Epidermal melanocyte (primary cell): ENCODE measurements around the gene CFLAR.
A peak's percentile ranks its signal among the peaks of the same experiment; 100 is the strongest.
"Not testable (repeated sequence)": the region's sequence is repeated elsewhere in the genome, so short reads cannot be mapped to it uniquely, and the experiment has no call there.

Experiments
- DNase-seq: peaks from one replicate; pipeline ENCODE4 v3.0.0; 2011; ENCODE audit warnings: low spot score; ENCODE audit not compliant: insufficient read length

CFLAR gene

DNA sequence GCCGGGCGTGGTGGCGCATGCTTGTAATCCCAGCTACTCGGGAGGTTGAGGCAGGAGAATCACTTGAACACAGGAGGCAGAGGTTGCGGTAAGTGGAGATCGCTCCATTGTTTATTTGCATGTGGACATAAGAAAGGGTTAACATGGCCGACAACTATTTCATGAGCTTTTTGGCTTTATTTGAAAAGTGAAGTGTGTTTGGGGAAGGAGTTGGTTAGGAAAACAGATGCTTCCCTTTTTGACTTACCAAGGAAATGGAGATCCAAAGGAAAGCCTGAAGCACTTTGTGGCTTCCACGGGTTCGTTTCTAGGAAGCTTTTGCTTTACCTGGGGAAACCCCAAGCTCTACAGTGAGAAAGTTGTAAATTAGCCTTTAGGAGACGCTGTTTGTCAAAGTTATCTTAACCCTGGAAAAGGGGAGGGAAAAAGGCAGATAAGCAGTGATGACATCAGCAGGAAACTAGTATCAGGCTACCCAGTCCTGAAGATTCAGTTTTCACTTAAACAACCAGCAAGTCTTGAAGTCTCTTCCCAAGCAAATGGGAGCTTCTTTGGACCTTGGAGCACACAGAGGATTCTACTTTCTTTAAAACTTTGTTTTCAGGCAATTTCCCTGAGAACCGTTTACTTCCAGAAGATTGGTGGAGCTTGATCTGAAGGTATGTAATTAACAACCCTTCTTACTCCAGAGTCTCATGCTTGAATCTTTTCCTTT, 66.8 kb downstream of the CFLAR start, which contains the start of gene CASP10:
Gene CASP10, plus strand, starts transcription at position 492 of the 715 bp plus-strand sequence. CDS start 2,637 bp downstream, outside the sequence.
- no peak for DNase-seq

DNA sequence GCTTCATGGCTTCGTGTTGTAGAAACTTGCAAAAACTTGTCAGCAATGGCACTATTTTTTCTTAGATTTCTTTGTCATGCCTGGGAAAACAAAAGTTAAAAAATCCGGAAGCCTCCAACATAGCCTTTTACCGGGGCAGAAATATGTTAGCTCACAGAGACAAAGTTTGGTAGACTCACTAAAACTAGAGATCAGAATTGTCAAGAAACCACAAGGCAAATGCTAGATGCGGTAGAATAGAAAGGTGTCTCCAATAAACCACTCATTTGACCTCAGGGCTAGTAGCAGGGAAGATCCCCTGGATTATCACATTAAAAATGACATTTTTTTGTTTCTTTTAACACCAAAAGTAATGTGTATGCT, 67.4 kb downstream of the CFLAR start:
- no peak for DNase-seq

DNA sequence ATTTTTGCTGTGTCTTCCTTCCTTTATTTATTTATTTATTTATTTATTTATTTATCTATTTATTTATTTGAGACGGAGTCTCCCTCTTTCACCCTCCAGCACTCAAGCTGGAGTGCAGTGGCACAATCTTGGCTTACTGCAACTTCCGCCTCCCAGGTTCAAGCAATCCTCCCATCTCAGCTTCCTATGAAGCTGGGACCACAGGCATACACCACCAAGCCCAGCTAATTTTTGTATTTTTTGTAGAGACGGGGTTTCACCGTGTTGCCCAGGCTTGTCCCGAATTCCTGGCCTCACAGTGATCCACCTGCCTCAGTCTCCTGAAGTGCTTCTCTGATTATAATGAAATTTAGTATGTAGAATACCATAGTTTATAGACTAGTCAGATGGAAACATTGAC, 67.9 kb downstream of the CFLAR start:
- DNase-seq: not testable (repeated sequence)

DNA sequence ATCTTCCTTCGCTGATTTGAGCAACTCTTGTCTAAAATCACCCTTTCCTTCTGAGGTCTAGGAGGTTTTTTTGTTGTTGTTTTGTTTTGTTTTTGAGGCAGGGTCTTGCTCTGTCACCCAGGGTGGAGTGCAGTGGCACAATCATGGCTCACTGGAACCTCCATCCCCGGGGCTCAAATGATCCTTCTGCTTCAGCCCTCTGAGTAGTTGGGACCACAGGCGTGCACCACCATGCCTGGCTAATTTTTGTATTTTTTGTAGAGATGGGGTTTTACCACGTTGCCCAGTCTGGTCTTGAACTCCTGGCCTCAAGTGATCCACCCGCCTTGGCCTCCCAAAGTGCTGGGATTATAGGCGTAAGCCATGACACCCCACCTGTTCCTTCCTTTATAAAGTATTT, 68.3 kb downstream of the CFLAR start:
- DNase-seq: not testable (repeated sequence)

DNA sequence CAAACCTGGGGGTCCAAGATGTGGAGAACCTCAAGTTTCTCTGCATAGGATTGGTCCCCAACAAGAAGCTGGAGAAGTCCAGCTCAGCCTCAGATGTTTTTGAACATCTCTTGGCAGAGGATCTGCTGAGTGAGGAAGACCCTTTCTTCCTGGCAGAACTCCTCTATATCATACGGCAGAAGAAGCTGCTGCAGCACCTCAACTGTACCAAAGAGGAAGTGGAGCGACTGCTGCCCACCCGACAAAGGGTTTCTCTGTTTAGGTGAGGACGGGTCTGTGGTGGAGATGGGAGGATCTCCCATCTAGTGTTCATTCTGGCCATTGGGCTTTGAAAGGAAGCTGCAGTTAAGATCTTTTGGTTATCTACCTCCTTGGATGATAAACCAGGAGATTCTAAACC, 69.9 kb downstream of the CFLAR start:
- no peak for DNase-seq

DNA sequence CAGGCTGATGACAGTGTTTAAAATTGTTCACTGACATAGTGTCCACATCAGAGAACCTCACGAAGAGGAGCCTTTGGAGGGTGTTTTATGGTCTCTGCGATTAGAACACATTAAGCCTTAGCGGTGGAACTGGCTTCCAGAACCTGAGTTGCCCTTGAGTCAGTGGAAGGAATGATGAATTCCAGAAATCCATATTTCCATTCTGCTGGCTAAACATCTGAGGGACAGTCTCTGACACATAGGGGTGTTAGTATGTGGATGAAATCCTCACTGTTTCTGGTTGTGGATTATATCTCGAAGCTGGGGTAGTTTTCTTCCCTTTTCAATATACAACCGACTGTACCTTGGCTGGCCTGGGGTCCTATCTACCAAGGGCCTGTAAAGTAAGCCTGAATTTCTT, 71.0 kb downstream of the CFLAR start:
- DNase-seq: no peak

DNA sequence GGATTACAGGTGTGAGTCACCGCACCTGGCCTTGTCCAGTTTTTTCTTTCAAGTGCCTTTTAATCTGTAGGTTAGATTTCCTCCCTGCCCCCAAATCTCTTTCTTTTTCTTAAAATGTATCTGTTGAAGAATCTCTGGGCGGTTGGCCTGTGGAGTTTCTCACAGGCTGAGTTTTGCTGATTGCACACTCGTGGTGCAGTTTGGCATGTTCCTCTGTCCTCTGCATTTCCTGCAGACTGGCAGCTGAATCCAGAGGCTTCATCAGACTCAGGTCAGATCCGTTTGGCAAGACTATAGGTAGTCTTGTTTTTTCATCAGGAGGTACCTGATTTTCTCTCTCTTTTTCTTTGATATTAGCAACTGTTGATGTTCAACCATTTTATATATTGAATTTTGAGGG, 72.5 kb downstream of the CFLAR start:
- DNase-seq: no peak

DNA sequence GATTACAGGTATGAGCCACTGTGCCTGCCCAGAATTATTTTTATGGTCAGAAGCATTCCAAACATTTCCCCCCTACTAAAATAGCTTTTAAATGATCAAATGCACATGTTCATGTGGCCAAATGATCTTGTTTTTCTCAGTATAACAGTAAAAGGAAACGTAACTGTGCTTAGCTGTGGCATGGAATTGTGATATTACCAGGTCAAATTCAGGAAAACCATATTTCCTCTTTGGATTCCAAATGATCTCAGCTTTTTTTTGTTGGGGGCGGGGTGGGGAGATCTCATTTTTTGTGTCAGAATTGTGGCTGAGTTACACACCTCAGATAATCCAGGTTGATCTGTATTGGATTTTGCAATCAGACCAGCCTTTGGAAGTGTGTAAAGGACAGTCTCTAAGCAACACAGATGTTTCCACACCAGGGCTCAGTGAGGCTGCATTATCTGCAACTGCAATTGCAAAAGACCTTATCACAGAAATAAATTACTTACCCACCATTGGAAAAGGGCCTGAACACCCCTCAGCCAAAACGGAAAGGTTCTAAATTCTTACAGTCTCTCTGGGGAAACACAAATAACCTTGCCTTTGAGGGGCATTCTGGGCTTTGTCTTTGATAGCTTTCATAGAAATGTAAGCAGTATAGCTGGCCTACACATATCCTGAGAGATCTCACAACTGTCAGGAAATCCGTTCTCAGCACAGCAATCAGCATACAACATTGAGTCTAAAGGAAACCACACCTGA, 75.3 kb downstream of the CFLAR start:
- DNase-seq: no peak

DNA sequence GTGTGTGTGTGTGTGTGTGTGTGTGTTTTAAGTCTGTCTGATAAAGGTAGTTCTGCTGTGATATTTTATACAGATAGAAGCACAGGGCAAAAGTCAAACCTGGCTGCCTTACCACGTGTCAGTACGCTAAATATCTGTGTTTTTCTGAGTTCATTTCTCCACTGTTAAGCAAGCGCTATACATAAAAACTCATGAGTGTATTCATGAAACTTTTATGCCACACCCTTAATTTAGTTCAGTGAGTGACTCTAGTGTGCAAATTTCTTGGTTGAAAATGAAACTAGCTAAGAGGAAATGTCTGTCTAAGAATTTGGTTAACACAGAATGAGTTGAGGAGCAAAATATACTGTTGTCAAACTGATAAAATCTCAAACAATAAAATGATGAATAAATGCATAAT, 78.1 kb downstream of the CFLAR start:
- DNase-seq: no peak

DNA sequence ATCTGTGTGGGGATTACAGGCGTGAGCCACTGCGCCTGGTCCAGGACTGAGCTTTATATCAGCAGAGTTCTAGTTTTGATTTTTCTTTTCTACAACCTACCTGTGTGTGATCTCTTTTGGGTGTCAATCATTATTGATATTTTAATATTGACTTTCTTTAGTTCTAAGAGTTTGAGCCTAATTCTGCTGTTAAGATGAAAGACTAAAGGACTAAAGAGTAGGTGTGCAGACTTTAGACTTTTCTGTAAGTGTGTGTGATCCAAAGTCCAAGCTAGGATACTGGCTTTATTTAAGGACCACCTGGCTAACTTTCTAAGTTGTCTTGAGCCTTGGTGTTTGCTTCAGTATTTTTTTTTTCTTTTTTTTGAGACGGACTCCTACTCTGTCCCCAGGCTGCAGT, 79.4 kb downstream of the CFLAR start:
- no peak for DNase-seq

DNA sequence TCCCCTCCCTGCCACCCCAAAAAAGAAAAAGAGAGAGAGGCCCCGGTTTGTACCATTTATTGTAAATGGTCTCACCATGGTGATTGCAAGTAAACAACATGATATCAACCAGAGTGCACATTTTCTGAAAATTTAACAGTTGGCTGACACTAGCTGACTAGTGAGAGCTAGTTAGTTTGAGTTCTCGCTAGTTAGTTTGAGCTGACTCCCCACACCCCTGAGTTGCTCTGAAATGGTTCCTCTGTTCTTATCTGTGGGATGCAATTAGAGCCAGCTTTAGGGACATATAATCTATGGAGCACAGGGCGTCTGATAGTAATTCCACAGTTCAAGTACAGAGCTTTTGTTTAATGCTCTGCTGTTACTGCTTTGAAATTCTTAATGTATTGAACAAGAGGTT, 80.0 kb downstream of the CFLAR start:
- no peak for DNase-seq

DNA sequence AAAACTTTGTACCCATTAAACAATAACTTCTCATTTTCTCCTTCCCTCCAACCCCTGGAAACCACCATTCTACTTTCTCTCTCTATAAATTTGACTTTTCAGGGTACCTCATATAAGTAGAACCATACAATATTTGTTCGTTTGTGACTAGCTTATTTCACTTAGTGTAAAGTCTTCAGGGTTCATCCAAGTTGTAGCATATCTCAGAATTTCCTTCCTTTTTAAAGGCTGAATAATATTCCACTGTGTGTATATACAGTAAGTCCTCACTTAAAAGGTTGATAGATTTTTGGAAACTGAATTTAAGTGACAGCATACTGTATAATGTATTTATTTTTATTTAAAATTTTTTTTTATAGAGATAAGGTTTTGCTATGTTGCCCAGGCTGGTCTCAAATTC, 80.8 kb downstream of the CFLAR start:
- DNase-seq: no peak

DNA sequence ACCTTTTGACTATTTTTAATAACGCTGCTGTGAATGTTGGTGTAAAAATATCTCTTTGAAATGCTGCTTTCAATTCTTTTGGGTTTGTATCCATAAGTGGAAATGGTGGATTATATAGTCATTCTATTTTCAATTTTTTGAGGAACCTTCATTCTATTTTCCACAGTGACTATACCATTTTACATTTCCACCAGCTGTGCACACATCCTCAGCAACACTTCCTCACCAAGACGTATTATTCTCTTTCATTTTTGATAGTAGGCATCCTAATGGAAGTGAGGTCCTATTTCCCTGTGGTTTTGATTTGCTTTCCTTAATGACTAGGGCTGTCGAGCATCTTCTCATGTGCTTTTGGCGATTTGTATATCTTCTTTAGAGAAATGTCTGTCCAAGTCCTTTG, 81.8 kb downstream of the CFLAR start:
- DNase-seq: no peak

DNA sequence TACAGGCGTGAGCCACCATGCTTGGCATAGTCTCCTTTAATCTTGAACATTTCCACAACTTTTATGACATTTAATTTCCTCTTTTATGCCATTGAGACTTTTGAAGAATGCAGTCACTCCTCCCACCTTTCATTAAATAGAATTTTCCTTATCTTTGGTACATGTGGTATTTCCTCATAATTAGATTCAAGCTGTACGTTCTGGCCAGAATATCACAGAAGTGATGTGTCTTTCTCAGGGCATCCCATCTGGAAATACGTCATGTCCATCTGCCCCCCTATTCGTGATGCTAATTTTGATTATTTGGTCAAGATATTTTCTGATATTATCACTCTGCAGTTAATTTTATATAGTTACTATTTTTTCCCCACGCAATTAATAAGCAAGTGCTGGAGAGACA, 83.9 kb downstream of the CFLAR start:
- DNase-seq: no peak

DNA sequence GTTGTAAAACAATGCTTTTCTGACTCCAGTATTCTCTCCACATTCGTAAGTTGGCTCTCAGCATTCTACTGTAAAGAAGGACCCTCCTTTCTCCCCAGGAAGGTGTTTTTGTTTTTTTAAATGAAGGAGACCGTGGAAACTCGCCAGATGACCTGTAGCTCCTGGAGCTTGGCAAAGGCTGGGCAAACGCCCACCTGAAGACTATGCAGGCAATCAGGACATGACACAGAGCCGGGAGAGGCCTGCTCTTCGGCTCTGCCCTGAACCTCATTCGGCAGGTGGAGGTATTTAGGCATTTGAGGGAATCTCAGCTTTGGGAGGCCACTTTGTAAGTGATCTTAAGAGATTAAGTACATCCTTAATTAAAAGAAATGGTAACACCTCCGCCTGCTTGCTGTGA, 84.4 kb downstream of the CFLAR start:
- DNase-seq: no peak

DNA sequence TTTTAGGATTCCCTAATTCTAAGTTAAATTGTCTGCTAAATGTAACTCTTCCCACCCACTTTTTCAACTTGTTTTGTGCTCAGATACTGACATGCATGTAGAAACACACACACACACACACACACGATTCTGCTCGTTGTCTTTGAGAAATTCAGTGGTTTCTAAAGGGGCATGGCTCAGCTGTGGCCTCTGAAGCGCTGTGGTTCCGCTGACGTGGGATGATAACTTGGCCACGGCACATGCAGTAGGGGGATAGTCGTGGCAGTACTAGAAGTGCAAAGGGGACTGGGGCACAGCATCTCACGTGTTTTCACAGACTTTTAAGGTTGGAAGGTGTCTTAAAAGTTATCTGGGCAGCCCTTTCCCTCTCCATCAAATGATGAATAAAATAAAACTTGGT, 85.4 kb downstream of the CFLAR start:
- no peak for DNase-seq

DNA sequence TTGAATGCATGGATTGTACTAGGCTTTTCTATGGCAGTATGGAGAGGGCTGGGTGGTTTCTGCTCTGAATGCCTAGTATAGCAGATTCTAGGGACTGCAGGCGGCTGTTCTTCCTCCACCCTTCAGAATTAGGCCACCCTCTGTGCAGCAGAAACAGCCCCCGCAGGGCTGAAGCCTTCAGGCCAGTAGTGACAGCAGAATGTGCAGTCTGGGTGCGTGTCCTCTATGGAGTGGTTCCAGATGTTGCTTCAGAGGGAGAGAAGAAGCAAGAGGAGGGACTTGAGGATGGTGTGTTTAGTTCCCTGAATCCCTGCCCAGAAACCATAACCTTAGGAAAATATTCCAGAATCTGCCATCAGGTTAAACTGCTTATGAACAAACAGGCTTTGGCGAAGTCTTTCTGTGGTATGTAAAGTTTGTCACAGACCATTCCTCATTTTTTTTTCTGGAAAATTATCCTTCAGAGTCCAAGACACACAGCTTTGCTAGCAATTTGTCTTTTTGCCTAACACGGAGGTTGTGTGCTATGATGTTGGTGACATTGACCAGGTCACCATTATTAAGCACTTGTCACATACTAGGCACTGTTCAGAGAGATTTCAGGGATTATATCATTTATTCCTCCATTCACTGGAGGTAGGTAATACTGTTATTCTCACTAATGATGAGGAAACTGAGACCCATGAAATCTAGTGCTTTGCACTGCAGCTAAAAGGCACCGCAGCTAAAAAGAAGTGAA, 88.1 kb downstream of the CFLAR start:
- peak; percentile 53 for DNase-seq

DNA sequence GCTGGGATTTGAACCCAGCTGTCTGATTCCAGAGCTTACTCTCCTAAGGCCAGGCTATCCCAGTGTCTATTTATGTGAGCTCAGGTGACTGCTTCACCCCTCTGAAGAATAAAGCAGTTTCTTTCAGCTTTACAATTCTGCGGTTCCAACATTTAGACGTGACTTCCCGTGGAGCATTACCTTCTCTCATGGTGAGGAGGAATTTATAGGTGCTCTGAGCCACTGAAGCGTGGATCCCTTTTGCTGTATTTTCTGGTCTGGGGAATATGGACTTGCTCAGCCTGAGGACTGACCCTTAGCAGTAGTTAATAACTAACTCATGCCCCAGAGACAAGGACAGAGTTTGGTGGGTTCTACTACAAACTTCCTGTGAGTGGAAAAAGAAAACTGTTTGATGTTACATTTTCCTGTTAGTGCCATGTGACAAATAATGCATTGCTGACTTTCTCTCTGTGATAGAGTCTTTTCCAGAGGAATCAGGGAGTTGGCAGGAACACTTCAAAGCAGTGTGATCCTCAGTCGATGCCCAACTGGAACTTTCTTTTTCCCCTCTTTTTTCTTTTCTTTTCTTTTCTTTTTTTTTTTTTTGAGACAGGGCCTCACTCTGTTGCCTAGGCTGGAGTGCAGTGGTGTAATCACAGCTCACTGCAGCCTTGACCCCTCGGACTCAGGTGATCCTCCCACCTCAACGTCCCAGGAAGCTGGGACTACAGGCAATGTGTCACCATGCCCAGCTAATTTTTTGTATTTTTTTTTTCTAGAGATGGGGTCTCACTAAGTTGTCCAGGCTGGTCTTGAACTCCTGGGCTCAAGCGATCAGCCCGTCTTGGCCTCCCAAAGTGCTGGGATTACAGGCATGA, 88.9 kb downstream of the CFLAR start:
- no peak for DNase-seq

DNA sequence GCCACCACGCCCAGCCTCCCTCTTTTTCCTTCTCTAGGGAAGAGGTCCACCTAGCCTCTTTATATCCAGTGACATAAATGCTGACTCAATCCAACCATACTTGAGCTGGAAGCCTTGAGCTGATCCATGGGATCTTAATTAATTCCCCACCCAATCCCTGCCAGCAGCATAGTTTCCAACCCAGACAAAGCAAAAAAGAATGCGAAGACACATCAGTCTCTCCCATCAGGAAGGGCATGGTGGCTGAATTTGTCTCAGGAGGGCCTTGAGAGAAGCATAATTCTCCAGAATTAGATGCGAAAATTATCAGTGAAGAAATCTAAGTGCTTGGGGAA, 89.5 kb downstream of the CFLAR start:
- DNase-seq: no peak

DNA sequence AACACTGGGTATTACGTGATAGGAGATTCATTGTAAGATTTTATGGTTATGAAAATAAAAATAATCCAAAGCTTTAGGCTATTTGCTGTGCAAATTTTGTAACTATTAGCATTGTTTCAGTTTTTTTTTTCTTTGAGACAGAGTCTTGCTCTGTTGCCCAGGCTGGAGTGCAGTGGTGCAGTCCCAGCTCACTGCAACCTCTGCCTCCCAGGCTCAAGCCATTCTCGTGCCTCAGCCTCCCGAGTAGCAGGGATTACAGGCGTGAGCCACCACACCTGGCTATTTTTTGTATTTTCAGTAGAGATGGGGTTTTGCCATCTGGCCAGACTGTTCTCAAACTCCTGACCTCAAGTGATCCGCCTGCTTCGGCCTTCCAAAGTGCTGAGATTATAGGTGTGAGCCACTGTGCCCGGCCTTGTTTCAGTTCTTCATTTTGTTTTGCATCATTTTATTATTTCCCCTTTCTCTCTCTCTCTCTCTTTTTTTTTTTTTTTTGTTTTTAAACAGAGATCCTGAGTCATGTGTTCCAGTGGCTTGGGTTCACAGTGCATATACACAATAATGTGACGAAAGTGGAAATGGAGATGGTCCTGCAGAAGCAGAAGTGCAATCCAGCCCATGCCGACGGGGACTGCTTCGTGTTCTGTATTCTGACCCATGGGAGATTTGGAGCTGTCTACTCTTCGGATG, 92.7 kb downstream of the CFLAR start:
- no peak for DNase-seq

DNA sequence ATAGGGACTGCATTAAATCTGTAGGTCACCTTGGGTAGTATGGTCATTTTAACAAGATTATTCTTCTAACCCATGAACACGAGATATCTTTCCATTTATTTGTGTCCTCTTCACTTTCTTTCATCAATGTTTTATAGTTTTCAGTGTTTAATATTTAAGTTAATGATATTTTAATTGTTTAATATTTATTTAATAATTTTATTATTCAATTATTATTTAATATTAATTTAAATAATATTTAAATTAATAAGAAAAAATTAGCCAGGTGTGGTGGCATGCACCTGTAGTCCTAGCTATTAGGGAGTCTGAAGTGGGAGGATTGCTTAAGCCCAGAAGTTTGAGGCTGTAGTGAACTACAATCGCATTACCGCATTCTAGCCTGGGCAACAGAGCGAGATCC, 100.0 kb downstream of the CFLAR start:
- no peak for DNase-seq
